Fibroblast of peridontal ligament (primary cell): ENCODE measurements around the gene MTFMT.

Source experiments
- DNase-seq: peaks from one replicate; pipeline ENCODE4 v3.0.0-alpha.2; 2010; ENCODE audit errors: extremely low read depth

Gene MTFMT

GRCh38 chr15:65060641-65061397, 31.4 kb upstream of the MTFMT start:
- DNase-seq, result no peak

GRCh38 chr15:65059931-65060596, 30.6 kb upstream of the MTFMT start:
- no peak for DNase-seq

- DNase-seq, result no peak
Observed at GRCh38 chr15:65059369-65059750, 29.9 kb upstream of the MTFMT start.

GRCh38 chr15:65058394-65059368, 29.2 kb upstream of the MTFMT start:
- DNase-seq, result no peak

- no peak for DNase-seq
Observed at GRCh38 chr15:65057549-65057940, 28.1 kb upstream of the MTFMT start.

- no peak for DNase-seq
Observed at GRCh38 chr15:65056868-65057548, 27.6 kb upstream of the MTFMT start.

GRCh38 chr15:65056106-65056505, 26.7 kb upstream of the MTFMT start:
- no peak for DNase-seq

- no peak for DNase-seq
Observed at GRCh38 chr15:65055201-65055870, 25.9 kb upstream of the MTFMT start.

GRCh38 chr15:65054333-65055200, 25.1 kb upstream of the MTFMT start:
- peak; percentile 71 for DNase-seq

- no peak for DNase-seq
Observed at GRCh38 chr15:65052956-65053355, 23.5 kb upstream of the MTFMT start.

- DNase-seq, result no peak
Observed at GRCh38 chr15:65051266-65051665, 21.8 kb upstream of the MTFMT start.

GRCh38 chr15:65050270-65050669, 20.8 kb upstream of the MTFMT start:
- no peak for DNase-seq

GRCh38 chr15:65049418-65049840, 20.0 kb upstream of the MTFMT start:
- peak; percentile 83 for DNase-seq

- no peak for DNase-seq
Observed at GRCh38 chr15:65048241-65048640, 18.8 kb upstream of the MTFMT start.

- no peak for DNase-seq
Observed at GRCh38 chr15:65044724-65045481, 15.5 kb upstream of the MTFMT start, which contains the start of gene SLC51B. SLC51B (plus strand) TSS chr15:65045387; CDS start chr15:65050005, 4,618 bp downstream.

GRCh38 chr15:65044218-65044617, 14.8 kb upstream of the MTFMT start:
- DNase-seq, result peak; percentile 59

GRCh38 chr15:65042776-65043327, 13.4 kb upstream of the MTFMT start:
- no peak for DNase-seq

GRCh38 chr15:65041787-65042186, 12.3 kb upstream of the MTFMT start:
- DNase-seq, result no peak

GRCh38 chr15:65040461-65040860, 11.0 kb upstream of the MTFMT start:
- DNase-seq, result no peak
